ENCODE measurements around the gene COQ8B.

The COQ8B gene

DNA sequence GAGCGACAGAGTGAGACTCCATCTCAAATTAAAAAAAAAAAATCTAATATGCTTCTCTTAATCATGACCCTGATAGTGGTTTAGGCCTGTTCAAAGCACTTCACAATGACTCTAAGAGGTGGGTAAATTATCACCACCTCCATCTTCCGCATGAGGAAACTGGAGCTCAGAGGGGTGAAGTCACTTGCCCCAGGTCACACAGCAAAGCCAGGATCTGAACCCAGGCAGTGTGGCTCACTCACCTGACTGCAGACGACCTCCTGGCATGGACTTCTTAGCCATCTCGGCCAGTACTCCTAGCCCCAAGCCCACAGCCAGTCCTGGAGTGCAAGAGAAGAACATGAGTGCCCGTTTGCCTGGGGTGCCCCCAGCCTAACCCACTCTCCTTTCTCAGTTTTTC lies 6.9 kb downstream of the COQ8B start:
- no peak for DNase-seq
- Histone ChIP-seq H3K27ac (no peak overlapping the region), H3K36me3 (replicated peaks) (no peaks in the 10 kb centered on the region), H3K27me3 (replicated peaks) (no peaks in the 10 kb centered on the region), H3K4me3 (ENCODE audit: low read depth, low read length) (no peak overlapping the region)
- TF ChIP-seq, protein P1, sequence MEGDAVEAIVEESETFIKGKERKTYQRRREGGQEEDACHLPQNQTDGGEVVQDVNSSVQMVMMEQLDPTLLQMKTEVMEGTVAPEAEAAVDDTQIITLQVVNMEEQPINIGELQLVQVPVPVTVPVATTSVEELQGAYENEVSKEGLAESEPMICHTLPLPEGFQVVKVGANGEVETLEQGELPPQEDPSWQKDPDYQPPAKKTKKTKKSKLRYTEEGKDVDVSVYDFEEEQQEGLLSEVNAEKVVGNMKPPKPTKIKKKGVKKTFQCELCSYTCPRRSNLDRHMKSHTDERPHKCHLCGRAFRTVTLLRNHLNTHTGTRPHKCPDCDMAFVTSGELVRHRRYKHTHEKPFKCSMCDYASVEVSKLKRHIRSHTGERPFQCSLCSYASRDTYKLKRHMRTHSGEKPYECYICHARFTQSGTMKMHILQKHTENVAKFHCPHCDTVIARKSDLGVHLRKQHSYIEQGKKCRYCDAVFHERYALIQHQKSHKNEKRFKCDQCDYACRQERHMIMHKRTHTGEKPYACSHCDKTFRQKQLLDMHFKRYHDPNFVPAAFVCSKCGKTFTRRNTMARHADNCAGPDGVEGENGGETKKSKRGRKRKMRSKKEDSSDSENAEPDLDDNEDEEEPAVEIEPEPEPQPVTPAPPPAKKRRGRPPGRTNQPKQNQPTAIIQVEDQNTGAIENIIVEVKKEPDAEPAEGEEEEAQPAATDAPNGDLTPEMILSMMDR (IDR thresholded peaks at IDR 0.05; ENCODE audit: low read depth, low read length, missing control alignments): no peak
- in situ Hi-C loops (cut with HindIII; ENCODE audit: low pct_ligation_motif_present, low sequenced_read_pairs): no loop called here

DNA sequence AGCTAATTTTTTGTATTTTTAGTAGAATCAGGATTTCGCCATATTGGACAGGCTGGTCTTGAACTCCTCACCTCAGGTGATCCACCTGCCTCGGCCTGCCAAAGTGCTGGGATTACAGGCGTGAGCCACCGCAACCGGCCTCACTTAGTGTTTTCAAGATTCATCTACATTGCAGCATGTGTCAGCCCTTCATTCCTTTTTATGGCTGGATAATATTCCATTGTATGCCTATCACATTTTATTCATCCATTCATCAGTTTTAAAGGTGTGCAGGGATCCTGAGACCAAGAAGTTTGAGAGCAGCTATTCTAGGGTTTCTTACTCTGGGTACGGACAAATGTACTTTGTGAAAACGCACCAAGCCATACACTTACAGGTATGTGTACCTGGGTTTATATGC lies 9.1 kb downstream of the COQ8B start:
- no peaks in the 10 kb centered on the region for H3K36me3 ChIP-seq (replicated peaks)
- in situ Hi-C loops (cut with HindIII; ENCODE audit: low pct_ligation_motif_present, low sequenced_read_pairs): no loop called here
- TF ChIP-seq, protein P1 (IDR thresholded peaks at IDR 0.05; ENCODE audit: low read depth, low read length, missing control alignments): no peak

DNA sequence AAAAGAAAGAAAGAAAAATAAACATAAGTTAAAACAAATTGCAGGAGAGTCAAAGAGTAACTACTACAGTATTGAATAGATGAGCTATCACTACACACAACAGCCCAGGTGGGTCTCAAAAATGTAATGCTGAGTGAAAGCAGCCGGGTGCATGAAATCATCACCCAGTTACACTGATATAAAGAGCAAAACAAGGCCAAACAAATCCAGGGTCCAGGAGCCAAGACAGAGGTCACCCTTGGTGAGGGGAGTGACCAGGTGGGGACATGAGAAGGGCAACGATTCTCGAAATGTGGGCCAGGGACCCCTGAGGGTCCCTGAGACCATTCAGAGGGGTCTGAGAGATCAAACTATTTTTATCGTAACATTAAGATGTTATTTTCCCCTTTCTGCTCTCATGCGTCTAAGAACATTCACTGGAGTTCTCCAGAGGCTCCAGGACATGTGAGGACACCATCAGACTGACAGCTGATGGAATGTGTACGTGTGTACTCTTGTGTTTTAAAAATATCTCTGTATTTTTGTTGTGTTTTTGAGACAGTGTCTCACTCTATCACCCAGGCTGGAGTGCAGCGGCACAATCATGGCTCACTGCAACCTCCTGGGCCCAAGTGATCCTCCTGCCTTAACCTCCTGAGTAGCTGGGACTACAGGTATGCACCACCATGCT lies 10.6 kb downstream of the COQ8B start:
- H3K27me3 ChIP-seq (replicated peaks): no peaks in the 10 kb centered on the region
- H3K36me3 ChIP-seq (replicated peaks): peaks cover 3% of the 10 kb centered on the region
- in situ Hi-C loops (cut with HindIII; ENCODE audit: low pct_ligation_motif_present, low sequenced_read_pairs): no loop called here
- TF ChIP-seq, protein P1 (IDR thresholded peaks at IDR 0.05; ENCODE audit: low read depth, low read length, missing control alignments): no peak
- H3K4me3 ChIP-seq (ENCODE audit: low read depth, low read length): no peak overlapping the region
- DNase-seq: no peak
- H3K27ac ChIP-seq: no peak overlapping the region

More for the DNA sequence above, 9.1 kb downstream of the COQ8B start:
- no peak overlapping the region for H3K27ac ChIP-seq
- no peak overlapping the region for H3K4me3 ChIP-seq (ENCODE audit: low read depth, low read length)
- DNase-seq: no peak
- no peaks in the 10 kb centered on the region for H3K27me3 ChIP-seq (replicated peaks)

DNA sequence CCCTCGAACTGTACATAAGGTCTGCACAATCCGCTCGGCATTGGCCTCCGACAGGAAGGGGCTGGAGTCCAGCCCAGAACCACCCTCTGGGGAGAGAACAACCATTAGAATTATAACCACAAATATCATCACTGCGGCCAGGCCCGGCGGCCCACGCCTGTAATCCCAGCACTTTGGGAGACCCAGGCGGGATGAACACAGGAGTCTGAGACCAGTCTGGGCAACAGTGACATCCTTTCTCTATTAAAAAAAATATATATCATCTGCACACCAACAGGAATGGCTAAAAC lies 11.4 kb downstream of the COQ8B start:
- TF ChIP-seq, protein P1 (IDR thresholded peaks at IDR 0.05; ENCODE audit: low read depth, low read length, missing control alignments): no peak
- H3K27me3 ChIP-seq (replicated peaks): no peaks in the 10 kb centered on the region
- in situ Hi-C loops (cut with HindIII; ENCODE audit: low pct_ligation_motif_present, low sequenced_read_pairs): no loop called here
- H3K36me3 ChIP-seq (replicated peaks): peaks cover 3% of the 10 kb centered on the region
- H3K4me3 ChIP-seq (ENCODE audit: low read depth, low read length): no peak overlapping the region
- no peak for DNase-seq
- H3K27ac ChIP-seq: no peak overlapping the region

DNA sequence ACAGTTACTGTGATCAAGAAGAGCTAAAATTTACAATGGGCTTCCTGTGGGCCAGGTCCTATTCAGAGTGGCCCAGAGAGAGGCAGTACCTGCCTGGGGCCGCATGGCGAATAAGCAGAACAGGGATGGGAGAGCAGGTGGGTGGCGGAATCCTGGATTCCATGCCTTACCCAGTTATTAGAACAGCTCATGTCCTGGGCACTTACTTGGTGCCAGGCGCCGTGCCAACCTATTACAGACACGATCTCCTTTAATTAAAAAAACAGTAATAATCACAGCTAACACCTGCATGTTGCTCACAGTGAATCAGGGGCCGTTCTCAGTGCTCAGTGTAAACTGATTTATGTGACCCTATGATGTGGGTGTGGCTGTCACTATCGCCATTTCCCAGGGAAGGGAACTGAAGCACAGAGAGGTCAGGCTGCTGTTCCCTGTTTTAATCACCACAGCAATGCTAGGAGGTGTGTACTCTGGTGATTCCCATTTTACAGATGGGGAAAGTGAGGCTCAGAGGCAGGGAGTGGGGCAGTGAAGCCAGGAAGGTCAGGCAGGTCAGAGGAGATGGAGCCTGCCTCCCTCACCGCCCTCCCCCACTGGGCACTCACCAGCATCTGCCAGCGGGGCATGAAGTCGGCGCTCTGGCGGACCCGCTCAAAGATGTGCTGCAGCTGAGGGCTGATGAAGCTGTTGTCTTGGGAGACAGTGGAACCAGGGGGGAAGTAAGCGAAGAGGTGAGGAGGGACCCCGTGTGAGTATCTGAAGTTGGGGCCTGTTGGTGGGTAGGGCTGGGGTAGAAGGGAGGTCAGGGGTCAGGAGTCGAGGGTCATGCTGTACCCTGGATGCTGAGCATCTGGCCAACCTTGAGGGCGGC lies 12.0 kb downstream of the COQ8B start:
- H3K27ac ChIP-seq: no peak overlapping the region
- H3K36me3 ChIP-seq (replicated peaks): peaks cover 3% of the 10 kb centered on the region
- no peak overlapping the region for H3K4me3 ChIP-seq (ENCODE audit: low read depth, low read length)
- H3K27me3 ChIP-seq (replicated peaks): no peaks in the 10 kb centered on the region
- DNase-seq: no peak
- TF ChIP-seq, protein P1 (IDR thresholded peaks at IDR 0.05; ENCODE audit: low read depth, low read length, missing control alignments): no peak
- in situ Hi-C loops (cut with HindIII; ENCODE audit: low pct_ligation_motif_present, low sequenced_read_pairs): no loop called here

Measured in brain microvascular endothelial cell (primary cell).